ENCODE results near the gene SNTB2. TPM values are rescaled to one million over a fixed set of nuclear protein-coding genes. Genes with fewer than 3 reads are reported as not detected.

SNTB2 gene
- total RNA-seq, 5 donors from 2014 or later (not counting 1 experiment from before 2014, with no cell fraction given), result 13.2 to 23.1 (median 17.3) TPM

DNA sequence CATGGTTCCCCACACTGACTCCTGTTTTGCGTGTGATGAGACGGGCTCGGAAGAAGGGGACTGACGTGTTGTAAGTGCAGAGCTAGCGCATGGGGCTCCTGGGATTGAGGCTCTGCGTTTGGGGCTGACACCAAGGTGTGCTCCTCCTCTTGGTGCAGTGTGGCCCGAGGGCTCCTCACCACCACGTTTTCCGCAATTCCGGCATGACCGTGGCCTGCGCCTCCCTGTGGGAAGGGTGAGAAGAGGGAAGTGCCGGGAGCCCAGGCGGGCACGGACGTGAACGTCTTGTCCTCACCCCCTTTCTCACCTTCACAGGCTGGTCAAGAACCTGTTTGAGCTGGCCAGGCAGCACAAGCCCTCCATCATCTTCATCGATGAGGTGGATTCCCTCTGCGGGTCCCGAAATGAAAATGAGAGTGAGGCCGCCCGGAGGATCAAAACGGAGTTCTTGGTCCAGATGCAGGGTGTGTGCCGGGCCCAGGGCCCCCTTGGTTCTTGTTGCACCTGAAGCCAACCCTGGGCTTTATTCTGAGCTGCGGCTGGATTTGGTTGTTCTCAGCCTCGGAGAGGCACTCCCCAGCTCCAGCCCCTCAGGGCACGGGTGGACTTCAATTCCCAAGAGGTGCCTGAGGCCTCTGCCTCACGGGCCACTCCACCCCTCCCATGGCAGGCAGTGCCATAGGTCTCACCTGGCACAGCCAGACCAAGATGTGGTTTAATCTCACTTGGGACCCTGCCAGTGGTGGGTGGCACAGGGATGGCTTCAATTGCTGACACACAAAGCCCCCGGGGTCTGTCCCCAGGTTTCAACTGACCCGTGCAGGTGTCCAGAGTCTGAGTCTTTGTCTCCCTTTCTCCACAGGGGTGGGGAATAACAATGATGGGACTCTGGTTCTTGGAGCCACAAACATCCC lies 133.1 kb downstream of the SNTB2 start:
- Mint-ChIP-seq H3K9me3 (no peaks in the 10 kb centered on the region), H3K27me3 (no peaks in the 10 kb centered on the region), H3K4me1 (peaks cover 10 to 17% (median 11%) of the 10 kb centered on the region in 3 donors), H3K4me3 (no peak overlapping the region), H3K27ac (no peak overlapping the region), H3K36me3 (peaks cover 42% of the 10 kb centered on the region)
- no peak overlapping the region for H3K4me3 ChIP-seq (ENCODE audit: control insufficient read depth in 1 of 2, extremely low read depth in 1 of 2, low read length in 1 of 2)
- peaks cover 51 to 92% of the 10 kb centered on the region in 2 donors for H3K36me3 ChIP-seq (ENCODE audit: control insufficient read depth in 2 of 2, extremely low read depth in 1 of 2, insufficient read depth in 1 of 2, low read length in 1 of 2)
- no peaks in the 10 kb centered on the region for H3K9me3 ChIP-seq
- 95% methylated on average over 14 of the region's 30 CpGs for WGBS (ENCODE audit: insufficient coverage)
- DNase-seq (no peak), ATAC-seq (replicated peaks in 1 of 4) (no peak)
- H3K27ac ChIP-seq (ENCODE audit: low read length), result no peak overlapping the region
- H3K4me1 ChIP-seq (ENCODE audit: control insufficient read depth in 1 of 2, extremely low read depth in 1 of 2, insufficient read depth in 2 of 2, low read length in 2 of 2), result peaks cover 0 to 3% of the 10 kb centered on the region in 2 experiments
- POLR2A ChIA-PET, result no interaction called here
- H3K27me3 ChIP-seq (replicated peaks in 1 of 2; ENCODE audit: control insufficient read depth in 2 of 2, extremely low read depth in 1 of 2, insufficient read depth in 2 of 2, low read length in 1 of 2), result no peaks in the 10 kb centered on the region
- CTCF ChIA-PET, result no interaction called here

DNA sequence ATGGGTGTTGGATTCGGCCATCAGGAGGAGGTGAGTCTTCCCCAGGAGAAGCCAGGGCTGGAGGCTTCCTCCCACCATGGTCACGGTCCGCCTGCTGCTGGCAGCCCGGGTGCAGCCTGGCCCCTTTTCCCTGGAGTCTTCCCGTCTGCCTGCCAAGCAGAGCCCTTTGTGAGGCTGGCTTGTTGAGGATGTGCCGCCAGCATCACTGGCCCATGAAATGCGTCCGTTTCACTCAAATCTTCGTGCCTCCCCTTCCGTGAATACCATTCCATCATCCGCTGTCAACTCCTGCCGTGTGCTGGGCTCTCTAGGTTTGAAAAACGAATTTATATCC lies 133.7 kb downstream of the SNTB2 start:
- DNase-seq (no peak), ATAC-seq (replicated peaks in 1 of 4) (no peak)
- Mint-ChIP-seq H3K9me3 (no peaks in the 10 kb centered on the region), H3K4me3 (peak overlapping the region in 1 of 3 donors; percentile 9), H3K27ac (no peak overlapping the region), H3K27me3 (no peaks in the 10 kb centered on the region), H3K4me1 (peaks cover 10 to 20% (median 12%) of the 10 kb centered on the region in 3 donors), H3K36me3 (peaks cover 44% of the 10 kb centered on the region)
- Histone ChIP-seq H3K27ac (ENCODE audit: low read length) (no peak overlapping the region), H3K27me3 (replicated peaks in 1 of 2; ENCODE audit: control insufficient read depth in 2 of 2, extremely low read depth in 1 of 2, insufficient read depth in 2 of 2, low read length in 1 of 2) (no peaks in the 10 kb centered on the region), H3K9me3 (no peaks in the 10 kb centered on the region), H3K4me1 (ENCODE audit: control insufficient read depth in 1 of 2, extremely low read depth in 1 of 2, insufficient read depth in 2 of 2, low read length in 2 of 2) (peaks cover 0 to 4% of the 10 kb centered on the region in 2 experiments), H3K36me3 (ENCODE audit: control insufficient read depth in 2 of 2, extremely low read depth in 1 of 2, insufficient read depth in 1 of 2, low read length in 1 of 2) (peaks cover 46 to 86% of the 10 kb centered on the region in 2 donors), H3K4me3 (ENCODE audit: control insufficient read depth in 1 of 2, extremely low read depth in 1 of 2, low read length in 1 of 2) (no peak overlapping the region)
- 96% methylated on average over 12 of the region's 13 CpGs for WGBS (ENCODE audit: insufficient coverage)
- CTCF ChIA-PET, result no interaction called here
- POLR2A ChIA-PET, result no interaction called here

DNA sequence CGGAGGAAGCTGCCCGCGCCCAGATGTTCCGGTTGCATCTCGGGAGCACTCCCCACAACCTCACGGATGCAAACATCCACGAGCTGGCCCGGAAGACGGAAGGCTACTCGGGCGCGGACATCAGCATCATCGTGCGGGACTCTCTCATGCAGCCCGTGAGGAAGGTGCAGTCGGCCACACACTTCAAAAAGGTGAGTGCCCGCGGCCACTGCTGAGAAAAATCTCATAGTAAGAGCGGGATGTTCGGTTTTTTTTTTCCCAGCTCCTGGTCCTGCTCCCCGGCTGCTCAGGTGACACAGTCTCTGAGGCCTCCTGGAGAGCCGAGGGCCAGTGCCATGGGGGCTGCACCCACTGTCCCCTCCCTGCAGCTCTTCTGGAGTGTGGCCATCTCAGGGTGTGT lies 134.1 kb downstream of the SNTB2 start:
- H3K27me3 ChIP-seq (replicated peaks in 1 of 2; ENCODE audit: control insufficient read depth in 2 of 2, extremely low read depth in 1 of 2, insufficient read depth in 2 of 2, low read length in 1 of 2), result no peaks in the 10 kb centered on the region
- peaks cover 45 to 83% of the 10 kb centered on the region in 2 donors for H3K36me3 ChIP-seq (ENCODE audit: control insufficient read depth in 2 of 2, extremely low read depth in 1 of 2, insufficient read depth in 1 of 2, low read length in 1 of 2)
- POLR2A ChIA-PET, result no interaction called here

GRCh38 chr16:69322343-69322742 lies 135.4 kb downstream of the SNTB2 start:
- Mint-ChIP-seq H3K27ac (no peak overlapping the region), H3K36me3 (peaks cover 35% of the 10 kb centered on the region), H3K9me3 (no peaks in the 10 kb centered on the region), H3K4me1 (peaks cover 24 to 35% (median 26%) of the 10 kb centered on the region in 3 donors), H3K27me3 (no peaks in the 10 kb centered on the region), H3K4me3 (no peak overlapping the region)
- CTCF ChIA-PET, result no interaction called here
- no peak for ATAC-seq (replicated peaks in 1 of 4)
- H3K9me3 ChIP-seq, result no peaks in the 10 kb centered on the region
- POLR2A ChIA-PET, result no interaction called here
- peaks cover 5 to 10% of the 10 kb centered on the region in 2 experiments for H3K4me1 ChIP-seq (ENCODE audit: control insufficient read depth in 1 of 2, extremely low read depth in 1 of 2, insufficient read depth in 2 of 2, low read length in 2 of 2)
- H3K36me3 ChIP-seq (ENCODE audit: control insufficient read depth in 2 of 2, extremely low read depth in 1 of 2, insufficient read depth in 1 of 2, low read length in 1 of 2), result peaks cover 40 to 77% of the 10 kb centered on the region in 2 donors
- WGBS (ENCODE audit: insufficient coverage), result 99% methylated on average over 7 of the region's 7 CpGs
- DNase-seq, result no peak
- no peak overlapping the region for H3K27ac ChIP-seq (ENCODE audit: low read length)
- H3K4me3 ChIP-seq (ENCODE audit: control insufficient read depth in 1 of 2, extremely low read depth in 1 of 2, low read length in 1 of 2), result no peak overlapping the region
- H3K27me3 ChIP-seq (replicated peaks in 1 of 2; ENCODE audit: control insufficient read depth in 2 of 2, extremely low read depth in 1 of 2, insufficient read depth in 2 of 2, low read length in 1 of 2), result no peaks in the 10 kb centered on the region

More for the DNA sequence above, 134.1 kb downstream of the SNTB2 start:
- no peak overlapping the region for H3K27ac Mint-ChIP-seq
- peaks cover 14 to 24% (median 16%) of the 10 kb centered on the region in 3 donors for H3K4me1 Mint-ChIP-seq
- Histone ChIP-seq H3K4me1 (ENCODE audit: control insufficient read depth in 1 of 2, extremely low read depth in 1 of 2, insufficient read depth in 2 of 2, low read length in 2 of 2) (peaks cover 3 to 5% of the 10 kb centered on the region in 2 experiments), H3K27ac (ENCODE audit: low read length) (no peak overlapping the region), H3K4me3 (ENCODE audit: control insufficient read depth in 1 of 2, extremely low read depth in 1 of 2, low read length in 1 of 2) (no peak overlapping the region), H3K9me3 (no peaks in the 10 kb centered on the region)
- ATAC-seq (replicated peaks in 1 of 4) (no peak), DNase-seq (no peak)
- no peaks in the 10 kb centered on the region for H3K27me3 Mint-ChIP-seq
- H3K4me3 Mint-ChIP-seq, result peak overlapping the region in 1 of 3 donors; percentile 9
- H3K36me3 Mint-ChIP-seq, result peaks cover 40% of the 10 kb centered on the region
- H3K9me3 Mint-ChIP-seq, result no peaks in the 10 kb centered on the region
- CTCF ChIA-PET, result no interaction called here
- WGBS (ENCODE audit: insufficient coverage), result 96% methylated on average over 17 of the region's 22 CpGs

- Histone ChIP-seq H3K27me3 (replicated peaks in 1 of 2; ENCODE audit: control insufficient read depth in 2 of 2, extremely low read depth in 1 of 2, insufficient read depth in 2 of 2, low read length in 1 of 2) (no peaks in the 10 kb centered on the region), H3K36me3 (ENCODE audit: control insufficient read depth in 2 of 2, extremely low read depth in 1 of 2, insufficient read depth in 1 of 2, low read length in 1 of 2) (peaks cover 40 to 74% of the 10 kb centered on the region in 2 donors), H3K9me3 (no peaks in the 10 kb centered on the region), H3K4me1 (ENCODE audit: control insufficient read depth in 1 of 2, extremely low read depth in 1 of 2, insufficient read depth in 2 of 2, low read length in 2 of 2) (peaks cover 10 to 19% of the 10 kb centered on the region in 2 experiments), H3K27ac (ENCODE audit: low read length) (no peak overlapping the region), H3K4me3 (ENCODE audit: control insufficient read depth in 1 of 2, extremely low read depth in 1 of 2, low read length in 1 of 2) (no peak overlapping the region)
- Mint-ChIP-seq H3K4me3 (no peak overlapping the region), H3K36me3 (peaks cover 35% of the 10 kb centered on the region), H3K27ac (peak overlapping the region in 1 of 2 donors; percentile 16), H3K4me1 (peaks cover 26 to 41% (median 32%) of the 10 kb centered on the region in 3 donors), H3K27me3 (no peaks in the 10 kb centered on the region), H3K9me3 (no peaks in the 10 kb centered on the region)
- ChIA-PET POLR2A (no interaction called here), CTCF (interaction anchor here in 1 of 2 donors (0.5 kb wide), 1 partner anchor 426 kb away, joined by 8 read pairs; no protein-coding TSS in a partner anchor)
- ATAC-seq (replicated peaks in 1 of 4), result no peak
- DNase-seq, result no peak
- 96% methylated on average over 14 of the region's 14 CpGs for WGBS (ENCODE audit: insufficient coverage)
Measured at GRCh38 chr16:69323415-69323814, 136.5 kb downstream of the SNTB2 start.

DNA sequence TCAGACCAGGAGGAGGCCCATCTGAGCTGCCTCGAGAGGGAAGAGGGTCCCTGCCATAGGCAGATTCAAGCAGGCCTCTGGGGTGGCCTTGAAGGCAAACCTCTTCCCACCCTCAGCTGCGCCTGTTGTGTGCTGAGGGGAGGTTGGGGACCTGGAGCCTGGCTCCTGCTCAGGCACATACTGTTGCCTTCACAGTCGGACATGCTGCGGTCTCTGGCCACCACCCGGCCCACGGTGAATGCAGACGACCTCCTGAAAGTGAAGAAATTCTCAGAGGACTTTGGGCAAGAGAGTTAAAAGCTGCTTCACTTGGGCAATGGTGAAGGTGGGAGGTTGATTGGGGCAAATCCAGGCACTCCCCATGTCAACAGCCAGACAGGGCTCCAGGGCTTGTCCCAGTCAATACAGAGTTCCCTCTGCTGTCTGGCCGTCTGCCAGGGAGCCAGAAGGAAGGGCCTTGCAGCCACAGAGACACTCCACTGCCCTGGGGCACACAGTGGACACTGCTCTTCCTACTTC lies 137.1 kb downstream of the SNTB2 start:
- CTCF ChIA-PET, result interaction anchor here in 1 of 2 donors (0.7 kb wide), 1 partner anchor 31 kb away, joined by 3 read pairs; no protein-coding TSS in a partner anchor
- Mint-ChIP-seq H3K27me3 (no peaks in the 10 kb centered on the region), H3K4me1 (peaks cover 33 to 48% (median 39%) of the 10 kb centered on the region in 3 donors)

More for the DNA sequence above, 137.1 kb downstream of the SNTB2 start:
- no peak for DNase-seq
- peaks cover 36 to 68% of the 10 kb centered on the region in 2 donors for H3K36me3 ChIP-seq (ENCODE audit: control insufficient read depth in 2 of 2, extremely low read depth in 1 of 2, insufficient read depth in 1 of 2, low read length in 1 of 2)
- no peaks in the 10 kb centered on the region for H3K9me3 Mint-ChIP-seq
- no peaks in the 10 kb centered on the region for H3K27me3 ChIP-seq (replicated peaks in 1 of 2; ENCODE audit: control insufficient read depth in 2 of 2, extremely low read depth in 1 of 2, insufficient read depth in 2 of 2, low read length in 1 of 2)
- ATAC-seq (replicated peaks in 1 of 4), result no peak
- no peak overlapping the region for H3K4me3 Mint-ChIP-seq
- H3K27ac ChIP-seq (ENCODE audit: low read length), result no peak overlapping the region
- H3K4me1 ChIP-seq (ENCODE audit: control insufficient read depth in 1 of 2, extremely low read depth in 1 of 2, insufficient read depth in 2 of 2, low read length in 2 of 2), result peaks cover 14 to 26% of the 10 kb centered on the region in 2 experiments
- H3K4me3 ChIP-seq (ENCODE audit: control insufficient read depth in 1 of 2, extremely low read depth in 1 of 2, low read length in 1 of 2), result no peak overlapping the region
- WGBS (ENCODE audit: insufficient coverage), result 91% methylated on average over 6 of the region's 8 CpGs
- H3K9me3 ChIP-seq, result no peaks in the 10 kb centered on the region
- peaks cover 35% of the 10 kb centered on the region for H3K36me3 Mint-ChIP-seq
- no peak overlapping the region for H3K27ac Mint-ChIP-seq
- POLR2A ChIA-PET, result interaction anchor here in 1 of 2 donors (0.6 kb wide), 1 partner anchor 11 kb away, joined by 3 read pairs; no protein-coding TSS in a partner anchor

Data from T-cell (primary cell).